OCI-LY3 (cell line): ENCODE results near the gene CBX1.

ENCODE experiments used
- H2AFZ ChIP-seq: fragments of 200-600, 300-600 bp; shearing (Covaris generic); 2 replicates; pipeline ENCODE4 v1.6.0; 2014; ENCODE audit warnings: antibody characterized with exemption, low read depth, low read length
- H3K27ac ChIP-seq: fragments of 200-600, 300-600 bp; sonication (generic); 2 replicates; pipeline ENCODE4 v1.5.1; 2014; ENCODE audit warnings: mild to moderate bottlenecking, low read length, moderate library complexity, mixed read lengths
- H3K27me3 ChIP-seq: fragments of 200-600, 300-600 bp; sonication (generic); 2 replicates; pipeline ENCODE4 v1.6.1; 2014; ENCODE audit warnings: low read depth, low read length, mixed read lengths
- H3K36me3 ChIP-seq: fragments of 200-600, 300-600 bp; sonication (generic); replicated peaks from 2 replicates; pipeline ENCODE3; 2014; ENCODE audit warnings: low read depth, low read length, mixed read lengths
- H3K4me1 ChIP-seq: fragments of 300-600, 200-600 bp; sonication (generic); 2 replicates; pipeline ENCODE4 v1.6.1; 2014; ENCODE audit warnings: low read length, mixed read lengths
- H3K4me2 ChIP-seq: fragments of 200-600, 300-600 bp; sonication (generic); 2 replicates; pipeline ENCODE4 v1.6.1; 2014; ENCODE audit warnings: low read length, mixed read lengths
- H3K4me3 ChIP-seq: fragments of 300-600, 200-600 bp; sonication (generic); 2 replicates; pipeline ENCODE4 v1.5.1; 2014; ENCODE audit warnings: antibody characterized with exemption, mild to moderate bottlenecking, low read length, moderate library complexity
- H3K79me2 ChIP-seq: fragments of 300-600, 200-600 bp; shearing (Covaris generic); 2 replicates; pipeline ENCODE4 v1.6.1; 2014; ENCODE audit warnings: mild to moderate bottlenecking, low read length, mixed read lengths
- H3K9ac ChIP-seq: fragments of 300-600, 200-600 bp; shearing (Covaris generic); 2 replicates; pipeline ENCODE4 v1.6.0; 2014; ENCODE audit warnings: mild to moderate bottlenecking, low read length, moderate library complexity
- H3K9me3 ChIP-seq: fragments of 200-600, 300-600 bp; shearing (Covaris generic); 2 replicates; pipeline ENCODE4 v1.6.1; 2014; ENCODE audit warnings: low read length, mixed read lengths; ENCODE audit not compliant: insufficient read depth
- H4K20me1 ChIP-seq: fragments of 200-600, 300-600 bp; sonication (generic); 2 replicates; pipeline ENCODE4 v1.6.1; 2016; ENCODE audit warnings: low read length, mixed read lengths; ENCODE audit not compliant: insufficient read depth
- EZH2phosphoT487 ChIP-seq: fragments of 200-600 bp; shearing (Covaris generic); IDR thresholded peaks from 2 replicates; pipeline ENCODE4 v1.6.1; 2018; ENCODE audit warnings: antibody characterized with exemption, mixed run types, low read depth
- TF ChIP-seq, protein P1 (sequence below): fragments of 200-600, 300-600 bp; sonication (generic); IDR thresholded peaks from 2 replicates; pipeline ENCODE4 v1.5.1; 2014; ENCODE audit warnings: antibody characterized with exemption, low read length, low read depth

CBX1 gene

GRCh38 chr17:48122665-48123045 lies 21.4 kb upstream of the CBX1 start:
- Histone ChIP-seq H3K9ac (no peak overlapping the region), H2AFZ (no peak overlapping the region), H3K4me3 (no peak overlapping the region), H3K36me3 (peaks cover 68% of the 10 kb centered on the region), H4K20me1 (no peaks in the 10 kb centered on the region; the same call in 1 of the 2 replicates), H3K27ac (no peak overlapping the region), H3K4me1 (no peaks in the 10 kb centered on the region), H3K79me2 (peaks cover 8% of the 10 kb centered on the region), H3K4me2 (no peak overlapping the region), H3K9me3 (no peaks in the 10 kb centered on the region), H3K27me3 (no peaks in the 10 kb centered on the region)
- TF ChIP-seq EZH2phosphoT487 = no peak
- TF ChIP-seq, protein P1, sequence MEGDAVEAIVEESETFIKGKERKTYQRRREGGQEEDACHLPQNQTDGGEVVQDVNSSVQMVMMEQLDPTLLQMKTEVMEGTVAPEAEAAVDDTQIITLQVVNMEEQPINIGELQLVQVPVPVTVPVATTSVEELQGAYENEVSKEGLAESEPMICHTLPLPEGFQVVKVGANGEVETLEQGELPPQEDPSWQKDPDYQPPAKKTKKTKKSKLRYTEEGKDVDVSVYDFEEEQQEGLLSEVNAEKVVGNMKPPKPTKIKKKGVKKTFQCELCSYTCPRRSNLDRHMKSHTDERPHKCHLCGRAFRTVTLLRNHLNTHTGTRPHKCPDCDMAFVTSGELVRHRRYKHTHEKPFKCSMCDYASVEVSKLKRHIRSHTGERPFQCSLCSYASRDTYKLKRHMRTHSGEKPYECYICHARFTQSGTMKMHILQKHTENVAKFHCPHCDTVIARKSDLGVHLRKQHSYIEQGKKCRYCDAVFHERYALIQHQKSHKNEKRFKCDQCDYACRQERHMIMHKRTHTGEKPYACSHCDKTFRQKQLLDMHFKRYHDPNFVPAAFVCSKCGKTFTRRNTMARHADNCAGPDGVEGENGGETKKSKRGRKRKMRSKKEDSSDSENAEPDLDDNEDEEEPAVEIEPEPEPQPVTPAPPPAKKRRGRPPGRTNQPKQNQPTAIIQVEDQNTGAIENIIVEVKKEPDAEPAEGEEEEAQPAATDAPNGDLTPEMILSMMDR = no peak

DNA sequence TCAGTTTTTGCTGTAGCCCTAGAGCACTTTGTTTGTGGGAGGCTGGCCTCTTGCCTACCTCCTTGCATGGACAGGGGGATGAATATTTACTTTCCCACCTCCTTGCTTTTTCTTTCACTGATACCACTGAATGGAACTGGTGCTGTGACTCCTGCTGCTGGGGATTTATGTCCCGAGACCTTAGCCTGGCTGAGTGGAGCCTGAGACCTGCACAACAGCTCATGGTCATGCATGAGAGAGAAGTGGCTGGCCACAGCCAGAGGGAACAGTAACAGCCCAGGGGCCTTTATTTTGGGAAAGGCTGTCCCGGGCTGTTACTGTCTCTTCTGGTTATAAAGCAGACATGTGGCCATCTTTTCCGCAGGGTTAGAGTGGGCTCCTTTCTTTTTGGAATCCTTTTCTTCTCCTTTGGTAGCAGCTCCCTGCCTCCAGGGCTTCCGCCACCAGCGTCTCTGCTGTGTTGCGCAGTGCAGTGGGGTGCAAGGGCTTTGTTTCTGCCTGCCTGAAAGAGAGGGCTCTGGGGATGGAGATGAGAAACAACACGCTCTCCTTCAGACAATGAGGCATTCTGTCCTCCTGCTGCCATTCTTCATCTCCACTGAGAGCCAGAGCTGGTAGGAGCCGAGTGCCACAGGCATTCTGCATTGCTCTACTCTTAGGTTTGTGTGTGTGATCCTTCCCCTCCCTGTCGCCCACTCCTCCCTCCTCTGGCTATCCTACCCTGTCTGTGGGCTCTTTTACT lies 20.8 kb upstream of the CBX1 start:
- Histone ChIP-seq H3K4me3 (no peak overlapping the region), H3K27me3 (no peaks in the 10 kb centered on the region), H3K79me2 (peaks cover 12% of the 10 kb centered on the region), H3K4me2 (no peak overlapping the region), H3K36me3 (peaks cover 64% of the 10 kb centered on the region), H4K20me1 (no peaks in the 10 kb centered on the region; the same call in 1 of the 2 replicates), H3K9me3 (no peaks in the 10 kb centered on the region), H3K4me1 (no peaks in the 10 kb centered on the region), H3K9ac (no peak overlapping the region), H3K27ac (no peak overlapping the region), H2AFZ (no peak overlapping the region)
- TF ChIP-seq EZH2phosphoT487 = no peak
- TF ChIP-seq, protein P1 = no peak

DNA sequence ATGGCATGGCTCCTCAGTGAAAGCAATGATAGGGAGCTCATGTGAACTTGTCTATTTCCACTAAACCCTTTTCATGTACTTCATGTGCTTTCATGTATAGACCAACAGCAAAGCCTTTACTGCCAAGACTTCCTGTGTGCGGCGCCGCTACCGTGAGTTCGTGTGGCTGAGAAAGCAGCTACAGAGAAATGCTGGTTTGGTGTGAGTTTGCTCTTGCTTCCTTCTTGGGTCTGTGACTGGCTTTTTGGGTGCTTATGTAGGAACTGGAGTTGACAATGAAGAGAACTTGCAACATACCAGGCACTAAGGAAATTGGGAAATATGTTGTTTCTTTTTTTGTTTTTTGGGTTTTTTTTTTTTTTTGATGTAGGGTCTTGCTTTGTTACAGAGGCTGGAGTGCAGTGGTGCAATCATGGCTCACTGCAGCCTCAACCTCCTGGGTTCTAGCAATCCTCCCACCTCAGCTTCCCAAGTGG lies 12.0 kb upstream of the CBX1 start:
- Histone ChIP-seq H3K79me2 (peaks cover 92% of the 10 kb centered on the region), H2AFZ (no peak overlapping the region), H3K27me3 (no peaks in the 10 kb centered on the region), H4K20me1 (no peaks in the 10 kb centered on the region), H3K27ac (peak overlapping the region; percentile 93), H3K36me3 (peaks cover 25% of the 10 kb centered on the region), H3K4me1 (peaks cover 44% of the 10 kb centered on the region), H3K4me3 (peak overlapping the region; percentile 95), H3K9me3 (no peaks in the 10 kb centered on the region), H3K4me2 (peak overlapping the region; percentile 71), H3K9ac (peak overlapping the region; percentile 98)
- TF ChIP-seq EZH2phosphoT487 = no peak

- Histone ChIP-seq H4K20me1 (no peaks in the 10 kb centered on the region), H3K79me2 (peaks cover 89% of the 10 kb centered on the region), H3K4me1 (peaks cover 46% of the 10 kb centered on the region), H3K9me3 (no peaks in the 10 kb centered on the region), H3K9ac (peak overlapping the region; percentile 98), H3K4me2 (peak overlapping the region; percentile 71), H3K36me3 (peaks cover 18% of the 10 kb centered on the region), H3K27ac (peak overlapping the region; percentile 93), H3K4me3 (peak overlapping the region; percentile 95), H3K27me3 (no peaks in the 10 kb centered on the region), H2AFZ (no peak overlapping the region)
- TF ChIP-seq EZH2phosphoT487 = no peak
- TF ChIP-seq, protein P1 = no peak
Observed at GRCh38 chr17:48111937-48112241, 10.6 kb upstream of the CBX1 start.
